GM20000 (cell line): ENCODE data around the gene CCDC183.
"Not testable (repeated sequence)": the region's sequence is repeated elsewhere in the genome, so short reads cannot be mapped to it uniquely, and the experiment has no call there.

Experiments used
- DNase-seq: peaks from one replicate; pipeline ENCODE4 v3.0.0; 2012; ENCODE audit warnings: low spot score
- CTCF ChIP-seq: IDR thresholded peaks from 2 replicates; pipeline ENCODE4 v1.5.1; 2012; ENCODE audit warnings: mild to moderate bottlenecking, control low read depth; ENCODE audit errors: extremely low read depth, missing control alignments

The CCDC183 gene

GRCh38 chr9:136795000-136795348, 1.2 kb upstream of the CCDC183 start:
- TF ChIP-seq CTCF = no peak
- no peak for DNase-seq

- not testable (repeated sequence) for DNase-seq
These were observed 723 bp downstream of the CCDC183 start for GRCh38 chr9:136796775-136797347.

GRCh38 chr9:136798708-136799078, 2.6 kb downstream of the CCDC183 start:
- no peak for TF ChIP-seq CTCF
- no peak for DNase-seq

GRCh38 chr9:136799079-136799853, 3.1 kb downstream of the CCDC183 start:
- no peak for DNase-seq

GRCh38 chr9:136799854-136800657, 3.9 kb downstream of the CCDC183 start:
- peak; percentile 93 for DNase-seq
- TF ChIP-seq CTCF = no peak

More at GRCh38 chr9:136799079-136799853, 3.1 kb downstream of the CCDC183 start:
- no peak for TF ChIP-seq CTCF

- TF ChIP-seq CTCF = no peak
- DNase-seq = no peak
These were observed 6.2 kb downstream of the CCDC183 start for GRCh38 chr9:136802321-136802720.

- peak; percentile 4 for DNase-seq
These were observed 6.9 kb downstream of the CCDC183 start for GRCh38 chr9:136803009-136803550.

GRCh38 chr9:136803551-136804508, 7.7 kb downstream of the CCDC183 start:
- peak; percentile 3 for DNase-seq
- no peak for TF ChIP-seq CTCF
